Fibroblast of lung (primary cell): ENCODE measurements around the gene FAR1. TPM values are rescaled to one million over a fixed set of nuclear protein-coding genes. Genes with fewer than 3 reads are reported as not detected.

Experiments
- DNase-seq, 2 donors: peaks; one replicate each; pipeline versions ENCODE4 v3.0.0 to v3.0.0-alpha.2; 2010; ENCODE audit warnings: low read depth in 2 of 2
- H2AFZ ChIP-seq: 2 replicates; pipeline ENCODE4 v1.5.1; 2012; ENCODE audit warnings: low read length, control low read depth, inconsistent platforms
- H3K27ac ChIP-seq: 2 replicates; pipeline ENCODE4 v1.5.1; 2011; ENCODE audit warnings: low read length, control low read depth; ENCODE audit not compliant: insufficient read depth
- H3K27me3 ChIP-seq: 2 replicates; pipeline ENCODE4 v1.5.1; 2011; ENCODE audit warnings: mild to moderate bottlenecking, low read length; ENCODE audit not compliant: control insufficient read depth, insufficient read depth
- H3K36me3 ChIP-seq: 2 replicates; pipeline ENCODE4 v1.5.1; 2011; ENCODE audit warnings: low read length; ENCODE audit not compliant: control insufficient read depth, insufficient read depth
- H3K4me1 ChIP-seq: 2 replicates; pipeline ENCODE4 v1.5.1; 2011; ENCODE audit warnings: low read length; ENCODE audit not compliant: control insufficient read depth, insufficient read depth; ENCODE audit errors: extremely low read depth
- H3K4me2 ChIP-seq: 2 replicates; pipeline ENCODE4 v1.5.1; 2011; ENCODE audit warnings: low read length, control low read depth; ENCODE audit not compliant: insufficient read depth; ENCODE audit errors: extremely low read depth
- H3K4me3 ChIP-seq, 4 experiments: fragments of 200-600 bp in 1 of 4; sonication (generic) in 1 of 4; replicated peaks in 1 of 4; 2 replicates each; pipeline ENCODE4 v1.5.1; 2011 to 2016; ENCODE audit warnings: low read length in 4 of 4, low read depth in 3 of 4, mild to moderate bottlenecking in 3 of 4, control low read depth in 2 of 4, inconsistent platforms in 1 of 4, mixed read lengths in 1 of 4; ENCODE audit not compliant: insufficient read depth in 1 of 4; ENCODE audit errors: control extremely low read depth in 1 of 4
- H3K79me2 ChIP-seq: 2 replicates; pipeline ENCODE4 v1.5.1; 2012; ENCODE audit warnings: mild to moderate bottlenecking, low read length, inconsistent platforms; ENCODE audit not compliant: control insufficient read depth, insufficient read depth
- H3K9ac ChIP-seq: 2 replicates; pipeline ENCODE4 v1.5.1; 2011; ENCODE audit warnings: mild to moderate bottlenecking, low read length, control low read depth; ENCODE audit not compliant: insufficient read depth
- H3K9me3 ChIP-seq: 2 replicates; pipeline ENCODE4 v1.5.1; 2012; ENCODE audit warnings: low read depth, low read length; ENCODE audit not compliant: control insufficient read depth, insufficient read depth
- H4K20me1 ChIP-seq: 2 replicates; pipeline ENCODE4 v1.5.1; 2011; ENCODE audit warnings: low read length; ENCODE audit not compliant: control insufficient read depth, insufficient read depth; ENCODE audit errors: extremely low read depth
- CTCF ChIP-seq, 2 donors: IDR thresholded peaks in 1 of 2; conservative IDR thresholded peaks in 1 of 2; 1 replicate in 1 of 2; 2 replicates in 1 of 2; pipeline ENCODE4 v1.5.1; 2011 to 2012; ENCODE audit warnings: low read length in 2 of 2, control low read depth in 1 of 2, inconsistent platforms in 1 of 2, low read depth in 1 of 2, mild to moderate bottlenecking in 1 of 2
- EZH2 ChIP-seq: IDR thresholded peaks from 2 replicates; pipeline ENCODE4 v1.5.1; 2012; ENCODE audit warnings: low read length, control low read depth, mild to moderate bottlenecking; ENCODE audit errors: missing control alignments
- polyA plus RNA-seq, 2 donors: library from polyadenylated mRNA; depleted of rRNA in 1 of 2; stranded (reverse) in 1 of 2; unstranded in 1 of 2; fragments of >200 nt; gene quantifications; 2 replicates each; pipeline ENCODE4 v1.2.1, GENCODE V29; 2011 to 2012; ENCODE audit warnings: missing spikeins in 1 of 2
- total RNA-seq: library from RNA; depleted of rRNA; stranded (reverse); fragments of >200 nt; gene quantifications from 2 replicates; pipeline ENCODE4 v1.2.1, GENCODE V29; 2014

Gene FAR1
- total and polyA plus RNA-seq, 2 donors (not counting 1 experiment from before 2014, with no cell fraction given), result 58.1 to 69.1 TPM

DNA sequence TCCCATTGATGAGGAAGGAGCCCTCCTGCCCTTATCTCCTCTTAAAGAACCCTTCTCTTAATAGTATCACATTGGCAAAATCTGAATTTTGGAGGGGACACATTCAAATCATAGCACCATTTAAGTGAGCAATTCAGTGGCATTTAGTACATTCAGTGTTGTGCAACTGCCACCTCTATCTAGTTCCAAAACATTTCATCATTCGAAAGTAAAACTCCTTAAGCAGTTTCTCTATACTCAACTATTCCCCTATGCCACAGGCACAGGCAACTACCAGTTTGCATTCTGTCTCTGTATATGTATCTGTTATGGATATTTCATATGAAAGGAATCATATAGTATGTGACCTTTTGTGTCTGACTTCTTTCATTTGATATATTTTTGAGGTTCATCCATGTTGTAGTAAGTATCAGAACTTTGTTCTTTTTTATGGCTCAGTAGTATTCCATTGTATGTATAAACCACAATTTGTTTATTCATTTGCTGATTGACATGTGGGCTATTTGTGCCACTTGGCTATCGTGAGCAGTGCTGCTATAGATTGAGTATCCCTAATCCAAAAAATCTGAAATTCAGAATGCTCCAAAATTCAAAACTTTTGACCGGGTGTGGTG, 22.9 kb downstream of the FAR1 start:
- Histone ChIP-seq H4K20me1 (peaks cover 2% of the 10 kb centered on the region), H3K27me3 (no peaks in the 10 kb centered on the region), H3K4me2 (no peak overlapping the region), H3K4me1 (no peaks in the 10 kb centered on the region), H3K79me2 (peaks cover 50% of the 10 kb centered on the region), H3K9ac (no peak overlapping the region), H3K36me3 (no peaks in the 10 kb centered on the region), H3K4me3 (no peak overlapping the region), H3K9me3 (no peaks in the 10 kb centered on the region), H3K27ac (no peak overlapping the region), H2AFZ (no peak overlapping the region)
- no peak for TF ChIP-seq EZH2
- no peak for TF ChIP-seq CTCF (conservative IDR thresholded peaks at IDR 0.05 in 1 of 2, IDR thresholded peaks at IDR 0.05 in 1 of 2; ENCODE audit: low read depth in 1 of 2, low read length in 2 of 2)
- peak in 1 of 2 donors; percentile 13 for DNase-seq

DNA sequence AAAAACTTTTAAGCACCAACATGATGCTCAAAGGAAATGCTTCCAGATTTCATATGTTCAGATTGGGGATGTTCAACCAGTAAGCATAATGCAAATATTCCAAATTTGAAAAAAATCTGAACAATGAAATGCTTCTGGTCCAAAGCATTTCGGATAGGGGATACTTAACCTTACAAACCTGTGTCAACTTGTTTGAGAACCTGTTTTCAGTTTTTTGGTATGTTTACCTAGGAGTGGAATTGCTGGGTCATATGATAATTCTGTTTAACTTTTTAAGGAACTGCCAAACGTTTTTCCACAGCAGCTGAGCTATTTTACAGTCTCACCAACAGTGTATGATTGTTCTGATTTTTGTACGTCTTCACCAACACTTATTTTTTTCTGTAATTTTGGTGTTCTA, 23.7 kb downstream of the FAR1 start:
- TF ChIP-seq CTCF (conservative IDR thresholded peaks at IDR 0.05 in 1 of 2, IDR thresholded peaks at IDR 0.05 in 1 of 2; ENCODE audit: low read depth in 1 of 2, low read length in 2 of 2) (no peak), EZH2 (no peak)
- Histone ChIP-seq H3K27ac (no peak overlapping the region), H3K9ac (no peak overlapping the region), H3K4me1 (no peaks in the 10 kb centered on the region), H3K36me3 (no peaks in the 10 kb centered on the region), H4K20me1 (peaks cover 2% of the 10 kb centered on the region), H3K27me3 (no peaks in the 10 kb centered on the region), H3K4me2 (no peak overlapping the region), H2AFZ (no peak overlapping the region), H3K4me3 (no peak overlapping the region), H3K9me3 (no peaks in the 10 kb centered on the region), H3K79me2 (peaks cover 45% of the 10 kb centered on the region)
- no peak for DNase-seq

DNA sequence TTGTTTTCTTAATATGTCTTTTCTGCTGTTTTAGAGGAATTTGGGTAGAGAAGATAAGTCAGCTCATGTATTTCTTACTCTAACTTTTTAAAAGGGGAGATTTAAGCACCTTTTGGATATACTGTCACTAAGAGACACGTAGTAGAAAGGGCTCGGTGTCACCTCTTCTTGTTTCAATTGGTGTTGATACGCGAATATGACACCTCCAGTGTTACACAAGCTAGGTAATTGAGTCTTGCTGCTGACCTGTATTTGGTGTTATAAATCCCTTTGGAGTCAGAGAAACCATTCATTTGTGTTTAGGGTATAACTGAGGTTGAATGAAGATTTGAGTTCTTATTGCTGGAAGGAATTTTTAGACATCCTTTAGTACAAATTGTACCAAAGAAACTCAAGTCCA, 25.6 kb downstream of the FAR1 start:
- no peak overlapping the region for H2AFZ ChIP-seq
- H3K4me2 ChIP-seq, result no peak overlapping the region
- no peaks in the 10 kb centered on the region for H3K36me3 ChIP-seq
- H3K27me3 ChIP-seq, result no peaks in the 10 kb centered on the region
- H3K9me3 ChIP-seq, result no peaks in the 10 kb centered on the region
- DNase-seq, result no peak
- H3K4me1 ChIP-seq, result no peaks in the 10 kb centered on the region
- no peak overlapping the region for H3K4me3 ChIP-seq
- no peak for TF ChIP-seq EZH2
- no peak for TF ChIP-seq CTCF (conservative IDR thresholded peaks at IDR 0.05 in 1 of 2, IDR thresholded peaks at IDR 0.05 in 1 of 2; ENCODE audit: low read depth in 1 of 2, low read length in 2 of 2)
- no peak overlapping the region for H3K9ac ChIP-seq
- no peak overlapping the region for H3K27ac ChIP-seq
- H4K20me1 ChIP-seq, result peaks cover 2% of the 10 kb centered on the region
- peaks cover 32% of the 10 kb centered on the region for H3K79me2 ChIP-seq
